Smooth muscle cell (in vitro differentiated cells): ENCODE measurements around the gene OGFR. TPM values are rescaled to one million over a fixed set of nuclear protein-coding genes. Genes with fewer than 3 reads are reported as not detected.

Source experiments
- DNase-seq: peaks from one replicate; lab custom pipeline; 2025; ENCODE audit not compliant: unreplicated experiment; lab: John Stamatoyannopoulos, UW
- H2AFZ ChIP-seq: fragments of 200-600 bp; sonication (generic); 2 replicates; pipeline ENCODE4 v1.6.0; 2016; ENCODE audit warnings: antibody characterized with exemption, low read depth, mild to moderate bottlenecking
- H3F3A ChIP-seq: fragments of 200-600 bp; sonication (generic); 2 replicates; pipeline ENCODE4 v1.6.0; 2017; ENCODE audit warnings: antibody characterized with exemption, low read depth
- H3K27ac ChIP-seq: fragments of 200-600 bp; sonication (generic); 2 replicates; pipeline ENCODE4 v1.5.1; 2016; ENCODE audit warnings: low read depth, mild to moderate bottlenecking
- H3K27me3 ChIP-seq: fragments of 200-600 bp; sonication (generic); 2 replicates; pipeline ENCODE4 v1.6.1; 2016; ENCODE audit warnings: low read depth, mild to moderate bottlenecking
- H3K36me3 ChIP-seq: fragments of 200-600 bp; sonication (generic); 2 replicates; pipeline ENCODE4 v1.5.1; 2016; ENCODE audit warnings: low read depth
- H3K4me1 ChIP-seq: fragments of 200-600 bp; sonication (generic); 2 replicates; pipeline ENCODE4 v1.5.1; 2016; ENCODE audit warnings: low read depth
- H3K4me2 ChIP-seq: fragments of 200-600 bp; sonication (generic); 2 replicates; pipeline ENCODE4 v1.6.0; 2016; ENCODE audit warnings: mild to moderate bottlenecking
- H3K4me3 ChIP-seq: fragments of 200-600 bp; sonication (generic); 2 replicates; pipeline ENCODE4 v1.5.1; 2016; ENCODE audit warnings: mild to moderate bottlenecking
- H3K79me2 ChIP-seq: fragments of 200-600 bp; sonication (generic); 2 replicates; pipeline ENCODE4 v1.6.0; 2016; ENCODE audit warnings: low read depth, mild to moderate bottlenecking
- H3K9ac ChIP-seq: fragments of 200-600 bp; sonication (generic); 2 replicates; pipeline ENCODE4 v1.6.0; 2016; ENCODE audit warnings: low read depth
- H3K9me3 ChIP-seq: fragments of 200-600 bp; sonication (generic); replicated peaks from 2 replicates; pipeline ENCODE4 v1.5.1; 2016; ENCODE audit warnings: low read depth
- H4K20me1 ChIP-seq: fragments of 200-600 bp; sonication (generic); 2 replicates; pipeline ENCODE4 v1.6.0; 2016; ENCODE audit warnings: low read depth
- CTCF ChIP-seq: fragments of 200-600 bp; sonication (generic); IDR thresholded peaks from 2 replicates; pipeline ENCODE4 v1.5.1; 2017; ENCODE audit warnings: borderline replicate concordance, mild to moderate bottlenecking, antibody characterized with exemption; ENCODE audit not compliant: insufficient read depth, poor library complexity, severe bottlenecking
- WGBS: methylation state at CpG from one replicate; pipeline ENCODE4 v1.1.7; 2016; ENCODE audit warnings: low lambda C conversion rate; 5-methylcytosine and 5-hydroxymethylcytosine counted together
- polyA plus RNA-seq: library from polyadenylated mRNA; unstranded; fragments of >200 nt; fragmentation: Nextera tagmentation; extraction: Ambion mirVana; gene quantifications from 2 replicates; pipeline ENCODE4 v1.2.1, GENCODE V29; 2016
- total RNA-seq: library from RNA; depleted of rRNA; stranded (reverse); fragments of >200 nt; gene quantifications from 2 replicates; pipeline ENCODE4 v1.2.3, GENCODE V29; 2014

Gene OGFR
- total and polyA plus RNA-seq, 2 experiments from 2014 or later = 24.4 to 53.2 TPM

- no peaks in the 10 kb centered on the region for H3K9me3 ChIP-seq
- no peak overlapping the region for H3K27ac ChIP-seq
- TF ChIP-seq CTCF = no peak
- 94% methylated on average over 20 of the region's 24 CpGs for WGBS
- no peaks in the 10 kb centered on the region for H3K27me3 ChIP-seq
- H4K20me1 ChIP-seq = peaks cover 40% of the 10 kb centered on the region
- H3K4me2 ChIP-seq = no peak overlapping the region
- peaks cover 4% of the 10 kb centered on the region for H3K4me1 ChIP-seq
- no peak overlapping the region for H3K9ac ChIP-seq
- H2AFZ ChIP-seq = no peak overlapping the region
- no peaks in the 10 kb centered on the region for H3F3A ChIP-seq
- H3K79me2 ChIP-seq = peaks cover 21% of the 10 kb centered on the region
- no peaks in the 10 kb centered on the region for H3K36me3 ChIP-seq
- no peak for DNase-seq
- H3K4me3 ChIP-seq = no peak overlapping the region
Observed at GRCh38 chr20:62809530-62810428, 5.1 kb downstream of the OGFR start.

- Histone ChIP-seq H3K9me3 (no peaks in the 10 kb centered on the region), H3K27ac (no peak overlapping the region), H3K27me3 (no peaks in the 10 kb centered on the region), H2AFZ (no peak overlapping the region), H4K20me1 (peaks cover 29% of the 10 kb centered on the region), H3F3A (no peaks in the 10 kb centered on the region), H3K4me2 (no peak overlapping the region), H3K79me2 (peaks cover 10% of the 10 kb centered on the region), H3K4me1 (peaks cover 15% of the 10 kb centered on the region), H3K4me3 (no peak overlapping the region), H3K36me3 (no peaks in the 10 kb centered on the region), H3K9ac (no peak overlapping the region)
- 97% methylated on average over 20 of the region's 21 CpGs for WGBS
- no peak for TF ChIP-seq CTCF
- DNase-seq = no peak
Observed at GRCh38 chr20:62811320-62811719, 6.7 kb downstream of the OGFR start.

- no peak for TF ChIP-seq CTCF
- Histone ChIP-seq H3F3A (no peaks in the 10 kb centered on the region), H2AFZ (no peak overlapping the region), H3K9me3 (no peaks in the 10 kb centered on the region), H3K79me2 (peaks cover 6% of the 10 kb centered on the region), H4K20me1 (peaks cover 25% of the 10 kb centered on the region), H3K9ac (no peak overlapping the region), H3K4me2 (no peak overlapping the region), H3K27ac (no peak overlapping the region), H3K4me1 (peaks cover 17% of the 10 kb centered on the region), H3K27me3 (no peaks in the 10 kb centered on the region), H3K36me3 (no peaks in the 10 kb centered on the region), H3K4me3 (no peak overlapping the region)
- DNase-seq = no peak
- 93% methylated on average over 10 of the region's 10 CpGs for WGBS
Observed at GRCh38 chr20:62811720-62812119, 7.1 kb downstream of the OGFR start.
